Measurements from ENCODE around the gene AKAP17A. TPM values are rescaled to one million over a fixed set of nuclear protein-coding genes. Genes with fewer than 3 reads are reported as not detected.
A peak's percentile ranks its signal among the peaks of the same experiment; 100 is the strongest.

AKAP17A gene
- polyA plus RNA-seq, 3 donors = 44.8 to 66.3 (median 56.6) TPM

DNA sequence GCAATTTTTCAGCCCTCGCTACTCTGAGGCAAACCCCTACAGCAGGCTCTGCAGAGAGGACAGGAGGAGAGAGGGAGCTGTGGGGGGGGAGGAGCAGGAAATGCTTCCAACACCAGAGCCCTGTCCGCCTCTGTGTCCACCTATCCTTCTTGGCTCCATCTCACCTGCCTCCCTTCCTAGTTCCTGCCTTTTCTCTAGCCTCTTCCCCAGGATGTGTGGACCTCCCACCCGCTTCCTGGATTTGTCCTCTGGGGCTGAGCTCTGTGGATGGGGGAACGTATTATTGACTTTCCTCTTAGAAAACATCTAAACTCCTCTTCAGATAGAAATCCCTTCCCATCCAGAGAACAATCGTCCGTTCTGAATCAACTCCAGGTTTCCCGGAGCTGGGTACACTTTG lies 37.8 kb downstream of the AKAP17A start:
- no peak for DNase-seq (ENCODE audit: extremely low read depth in 1 of 11, low read depth in 9 of 11, low spot score in 4 of 11)

DNA sequence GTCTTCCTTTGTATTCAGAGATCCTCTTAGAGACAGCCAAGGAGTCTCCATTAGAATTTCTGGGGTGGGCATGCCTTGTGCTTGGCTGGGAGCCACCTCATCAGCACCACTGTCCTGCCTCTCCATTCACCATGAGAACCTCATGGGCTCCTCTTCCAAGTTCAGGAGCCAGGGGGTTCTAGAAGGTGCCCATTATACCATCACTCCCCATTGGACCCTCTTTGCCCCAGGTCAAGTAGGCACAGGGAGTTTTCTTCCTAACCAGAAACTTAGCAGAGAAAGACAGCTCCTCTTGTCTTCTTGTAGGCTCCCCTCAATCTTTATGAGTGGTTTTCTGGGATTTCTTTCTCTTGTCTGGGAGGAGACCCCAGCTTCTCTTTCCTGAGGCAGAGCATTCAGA lies 54.6 kb downstream of the AKAP17A start:
- DNase-seq (ENCODE audit: extremely low read depth in 1 of 11, low read depth in 9 of 11, low spot score in 4 of 11) = no peak

GRCh38 chrX:1649621-1650020 lies 58.2 kb downstream of the AKAP17A start:
- DNase-seq (ENCODE audit: extremely low read depth in 1 of 11, low read depth in 9 of 11, low spot score in 4 of 11) = peak in 10 of 11 donors; percentile 31 to 82 (median 58)

Other genes starting within 250 kb of the AKAP17A start
- gene SLC25A6, start 199.5 kb upstream of the AKAP17A start, polyA plus RNA-seq (ENCODE audit: insufficient read length in 3 of 3) = 100 to 1,000 TPM; 481 to 682 (median 578) TPM
- gene ASMTL, start 138.7 kb upstream of the AKAP17A start, polyA plus RNA-seq (ENCODE audit: insufficient read length in 3 of 3) = 10 to 100 TPM; 35.7 to 50.5 (median 37.1) TPM
- gene P2RY8, start 54.4 kb upstream of the AKAP17A start, polyA plus RNA-seq (ENCODE audit: insufficient read length in 3 of 3) = 1 to 10 TPM in 1 of 3 donors, under 1 TPM in 2; 0.64 to 1.7 (median 0.95) TPM
- gene ASMT, start 23.5 kb downstream of the AKAP17A start, polyA plus RNA-seq (ENCODE audit: insufficient read length in 3 of 3) = under 1 TPM in 2 of 3 donors, not detected in 1; 0.14 to 0.47 TPM